Pons (tissue), 1 donor: ENCODE results near the gene IQSEC1.

Source experiments
- DNase-seq: peaks from one replicate; pipeline ENCODE4 v3.0.0-alpha.2; 2016; ENCODE audit warnings: low spot score

The IQSEC1 gene

GRCh38 chr3:13067778-13068177 is 5.5 kb downstream of the IQSEC1 start:
- DNase-seq, result no peak

- DNase-seq, result no peak
Measured at GRCh38 chr3:13066834-13067233, 6.4 kb downstream of the IQSEC1 start.

- no peak for DNase-seq
Measured at GRCh38 chr3:13066236-13066635, 7.0 kb downstream of the IQSEC1 start.

- DNase-seq, result peak; percentile 84
Measured at GRCh38 chr3:13065727-13066126, 7.5 kb downstream of the IQSEC1 start.

- no peak for DNase-seq
Measured at GRCh38 chr3:13064964-13065363, 8.3 kb downstream of the IQSEC1 start.

GRCh38 chr3:13064159-13064868 is 8.9 kb downstream of the IQSEC1 start:
- DNase-seq, result no peak

GRCh38 chr3:13063225-13063624 is 10.0 kb downstream of the IQSEC1 start:
- DNase-seq, result no peak

GRCh38 chr3:13062647-13063046 is 10.6 kb downstream of the IQSEC1 start:
- no peak for DNase-seq

- DNase-seq, result no peak
Measured at GRCh38 chr3:13060341-13060910, 12.8 kb downstream of the IQSEC1 start.

GRCh38 chr3:13058346-13059120 is 14.7 kb downstream of the IQSEC1 start:
- DNase-seq, result no peak

- DNase-seq, result peak; percentile 76
Measured at GRCh38 chr3:13057282-13058040, 15.8 kb downstream of the IQSEC1 start.

- DNase-seq, result no peak
Measured at GRCh38 chr3:13055634-13056033, 17.6 kb downstream of the IQSEC1 start.

- DNase-seq, result no peak
Measured at GRCh38 chr3:13054341-13055285, 18.6 kb downstream of the IQSEC1 start.

GRCh38 chr3:13053893-13054292 is 19.3 kb downstream of the IQSEC1 start:
- DNase-seq, result peak; percentile 60

GRCh38 chr3:13053420-13053819 is 19.8 kb downstream of the IQSEC1 start:
- DNase-seq, result no peak

- no peak for DNase-seq
Measured at GRCh38 chr3:13052191-13052820, 20.9 kb downstream of the IQSEC1 start.

- no peak for DNase-seq
Measured at GRCh38 chr3:13051581-13051980, 21.6 kb downstream of the IQSEC1 start.

- DNase-seq, result no peak
Measured at GRCh38 chr3:13051066-13051465, 22.2 kb downstream of the IQSEC1 start.

GRCh38 chr3:13050446-13050845 is 22.8 kb downstream of the IQSEC1 start:
- DNase-seq, result no peak

- DNase-seq, result no peak
Measured at GRCh38 chr3:13049400-13049799, 23.8 kb downstream of the IQSEC1 start.
